H1 (cell line): Measurements from ENCODE around the gene ZNF333. TPM values are rescaled to one million over a fixed set of nuclear protein-coding genes. Genes with fewer than 3 reads are reported as not detected.

ENCODE experiments used
- CTCF ChIA-PET: fragments of 300-600 bp; sonication (Branson Sonifier 250); formaldehyde crosslinking; loops from one replicate; lab custom pipeline; 2021; ENCODE audit not compliant: partially characterized antibody; lab: Charles Lee
- POLR2A ChIA-PET: fragments of 300-600 bp; sonication (Branson Sonifier 250); formaldehyde crosslinking; loops from one replicate; lab custom pipeline; 2021; ENCODE audit warnings: inconsistent platforms; ENCODE audit not compliant: partially characterized antibody; lab: Charles Lee
- DNase-seq, 2 experiments: peaks; one replicate each; pipeline versions ENCODE4 v3.0.0 to v3.0.0-alpha.2; 2010 to 2022; ENCODE audit warnings: low spot score in 2 of 2, low read depth in 1 of 2, mixed read lengths in 1 of 2
- FAIRE-seq: peaks from 2 replicates; lab custom pipeline; 2011; peaks lifted over from hg19 to GRCh38; lab: Jason Lieb, UNC
- H2AFZ ChIP-seq: 2 replicates; pipeline ENCODE4 v1.8.1; 2012; ENCODE audit warnings: low read length, inconsistent platforms
- H2AK5ac ChIP-seq: 2 replicates; pipeline ENCODE4 v1.6.1; 2013; ENCODE audit warnings: low read depth, low read length
- H2BK120ac ChIP-seq: replicated peaks from 2 replicates; pipeline ENCODE3; 2013; ENCODE audit warnings: low read depth, low read length, inconsistent platforms
- H2BK12ac ChIP-seq: 2 replicates; pipeline ENCODE4 v1.6.1; 2013; ENCODE audit warnings: low read depth, low read length
- H2BK15ac ChIP-seq: 2 replicates; pipeline ENCODE4 v1.6.1; 2013; ENCODE audit warnings: low read length
- H2BK20ac ChIP-seq: 2 replicates; pipeline ENCODE4 v1.6.1; 2013; ENCODE audit warnings: low read length
- H2BK5ac ChIP-seq: 2 replicates; pipeline ENCODE4 v1.6.1; 2013; ENCODE audit warnings: low read depth, low read length
- H3K14ac ChIP-seq: 2 replicates; pipeline ENCODE4 v1.6.1; 2013; ENCODE audit warnings: inconsistent platforms; ENCODE audit not compliant: insufficient read length
- H3K18ac ChIP-seq: 2 replicates; pipeline ENCODE4 v1.6.1; 2013; ENCODE audit warnings: low read length; ENCODE audit errors: extremely low read depth
- H3K23ac ChIP-seq: 2 replicates; pipeline ENCODE4 v1.6.1; 2013; ENCODE audit warnings: inconsistent platforms; ENCODE audit not compliant: insufficient read length
- H3K23me2 ChIP-seq: 2 replicates; pipeline ENCODE4 v1.6.1; 2013; ENCODE audit warnings: low read depth, low read length
- H3K27ac ChIP-seq: 2 replicates; pipeline ENCODE4 v1.6.1; 2011; ENCODE audit warnings: low read depth, low read length, inconsistent platforms
- H3K27me3 ChIP-seq, 4 experiments: replicated peaks in 1 of 4; 1 replicate in 1 of 4; 2 replicates in 3 of 4; pipeline versions ENCODE4 v1.6.1 to v1.8.1; 2011 to 2013; ENCODE audit warnings: low read length in 3 of 4, mild to moderate bottlenecking in 3 of 4, inconsistent platforms in 2 of 4, mixed read lengths in 2 of 4, moderate library complexity in 1 of 4; ENCODE audit not compliant: control insufficient read depth in 3 of 4, insufficient read depth in 3 of 4; ENCODE audit errors: extremely low read depth in 1 of 4
- H3K36me3 ChIP-seq, 4 experiments: 2 replicates each; pipeline versions ENCODE4 v1.6.1 to v1.8.1; 2011 to 2013; ENCODE audit warnings: mild to moderate bottlenecking in 4 of 4, low read length in 3 of 4, moderate library complexity in 2 of 4, control low read depth in 1 of 4, inconsistent platforms in 1 of 4; ENCODE audit not compliant: insufficient read depth in 4 of 4, control insufficient read depth in 2 of 4
- H3K4ac ChIP-seq: replicated peaks from 2 replicates; pipeline ENCODE3; 2013; ENCODE audit warnings: low read length, low read depth, mixed read lengths, inconsistent platforms; ENCODE audit not compliant: insufficient read length
- H3K4me1 ChIP-seq, 4 experiments: replicated peaks in 1 of 4; 1 replicate in 1 of 4; 2 replicates in 3 of 4; pipeline versions ENCODE4 v1.6.1 to v1.8.1; 2011 to 2013; ENCODE audit warnings: low read length in 3 of 4, inconsistent platforms in 2 of 4, mixed read lengths in 1 of 4; ENCODE audit not compliant: insufficient read depth in 4 of 4, control insufficient read depth in 3 of 4
- H3K4me2 ChIP-seq, 2 experiments: 2 replicates each; pipeline versions ENCODE4 v1.6.1 to v1.8.1; 2011 to 2013; ENCODE audit warnings: low read depth in 2 of 2, low read length in 2 of 2, control low read depth in 1 of 2, inconsistent platforms in 1 of 2, mild to moderate bottlenecking in 1 of 2; ENCODE audit not compliant: insufficient read depth in 1 of 2
- H3K4me3 ChIP-seq, 4 experiments: fragments of 200-600, 300-600 bp in 1 of 4; sonication (generic), shearing (Covaris generic), sonication (Bioruptor Twin) in 1 of 4; 2 replicates each; pipeline versions ENCODE4 v1.5.1 to v1.8.1; 2011 to 2016; ENCODE audit warnings: low read length in 4 of 4, low read depth in 3 of 4, control low read depth in 2 of 4, inconsistent platforms in 2 of 4, mild to moderate bottlenecking in 2 of 4, mixed read lengths in 1 of 4, moderate library complexity in 1 of 4; ENCODE audit not compliant: insufficient read depth in 2 of 4; ENCODE audit errors: extremely low read depth in 1 of 4
- H3K56ac ChIP-seq: replicated peaks from 2 replicates; pipeline ENCODE3; 2013; ENCODE audit warnings: low read depth, mild to moderate bottlenecking, mixed read lengths, low read length, inconsistent platforms; ENCODE audit not compliant: insufficient read length
- H3K79me1 ChIP-seq: 2 replicates; pipeline ENCODE4 v1.6.1; 2013; ENCODE audit warnings: low read depth, low read length, control low read depth
- H3K79me2 ChIP-seq, 2 experiments: 2 replicates each; pipeline versions ENCODE4 v1.6.1 to v1.8.1; 2012 to 2013; ENCODE audit warnings: low read length in 2 of 2, mild to moderate bottlenecking in 2 of 2, inconsistent platforms in 1 of 2; ENCODE audit not compliant: insufficient read depth in 2 of 2, control insufficient read depth in 1 of 2
- H3K9ac ChIP-seq, 4 experiments: replicated peaks in 1 of 4; 1 replicate in 1 of 4; 2 replicates in 3 of 4; pipeline versions ENCODE4 v1.6.1 to v1.8.1; 2011 to 2013; ENCODE audit warnings: low read depth in 3 of 4, low read length in 3 of 4, control low read depth in 2 of 4, mild to moderate bottlenecking in 2 of 4, moderate library complexity in 2 of 4, inconsistent platforms in 1 of 4; ENCODE audit errors: extremely low read depth in 1 of 4
- H3K9me3 ChIP-seq, 2 experiments: 2 replicates each; pipeline versions ENCODE4 v1.6.1 to v1.8.1; 2012 to 2013; ENCODE audit warnings: mild to moderate bottlenecking in 2 of 2, moderate library complexity in 2 of 2, control low read depth in 1 of 2, inconsistent platforms in 1 of 2, low read depth in 1 of 2, low read length in 1 of 2, mixed read lengths in 1 of 2; ENCODE audit not compliant: insufficient read depth in 2 of 2
- H4K20me1 ChIP-seq, 2 experiments: replicated peaks in 1 of 2; 2 replicates each; pipeline versions ENCODE3 to v1.8.1; 2011 to 2013; ENCODE audit warnings: inconsistent platforms in 2 of 2, low read length in 2 of 2, mild to moderate bottlenecking in 1 of 2; ENCODE audit not compliant: insufficient read depth in 2 of 2, control insufficient read depth in 1 of 2
- H4K5ac ChIP-seq: 2 replicates; pipeline ENCODE4 v1.6.1; 2013; ENCODE audit warnings: low read length, low read depth, mixed read lengths, inconsistent platforms; ENCODE audit not compliant: insufficient read length
- H4K8ac ChIP-seq: 2 replicates; pipeline ENCODE4 v1.8.0; 2013; ENCODE audit warnings: mild to moderate bottlenecking, moderate library complexity, low read length, inconsistent platforms; ENCODE audit not compliant: insufficient read depth; ENCODE audit errors: extremely low read depth
- H4K91ac ChIP-seq: replicated peaks from 2 replicates; pipeline ENCODE3; 2013; ENCODE audit warnings: low read length, mixed read lengths, inconsistent platforms; ENCODE audit not compliant: insufficient read length
- WGBS, 2 experiments: shearing (Covaris generic) in 1 of 2; methylation state at CpG; one replicate each; pipeline versions ENCODE4 v1.1.6 to v1.1.7; 2013 to 2015; ENCODE audit warnings: low lambda C conversion rate in 2 of 2, mixed read lengths in 2 of 2, inconsistent platforms in 1 of 2, low coverage in 1 of 2, missing lambda C conversion rate in 1 of 2; ENCODE audit not compliant: insufficient replicate concordance in 2 of 2, insufficient coverage in 1 of 2, insufficient read length in 1 of 2; ENCODE audit errors: extremely low coverage in 1 of 2, missing lambda C conversion rate in 1 of 2; 5-methylcytosine and 5-hydroxymethylcytosine counted together
- polyA plus RNA-seq, 7 experiments: library from polyadenylated mRNA; depleted of rRNA in 3 of 7; stranded (reverse) in 5 of 7; unstranded in 2 of 7; fragments of >200 nt in 5 of 7; fragments of 200-250 nt in 2 of 7; gene quantifications; 1 replicate in 5 of 7; 2 replicates in 1 of 7; 4 replicates in 1 of 7; pipeline versions ENCODE4 v1.2.1 to v1.2.3, GENCODE V29; 2011 to 2013; ENCODE audit warnings: missing spikeins in 2 of 7, mixed read lengths in 2 of 7
- total RNA-seq: library from RNA; stranded (reverse); fragmentation: NEBNext Ultra II Directional; extraction: Animal tissue kit (Norgen Biotek cat#: 25700); gene quantifications from 2 replicates; pipeline ENCODE4 v1.2.1, GENCODE V29; 2021
- TF ChIP-seq, protein P1 (sequence below): IDR thresholded peaks from 2 replicates; pipeline ENCODE4 v1.6.1; 2012; ENCODE audit warnings: inconsistent platforms

The ZNF333 gene
- total and polyA plus RNA-seq, 2 of the 8 experiments (the other 6 are each of a cell fraction or from before 2014, with no cell fraction given) = 7.3 to 8.4 TPM

DNA sequence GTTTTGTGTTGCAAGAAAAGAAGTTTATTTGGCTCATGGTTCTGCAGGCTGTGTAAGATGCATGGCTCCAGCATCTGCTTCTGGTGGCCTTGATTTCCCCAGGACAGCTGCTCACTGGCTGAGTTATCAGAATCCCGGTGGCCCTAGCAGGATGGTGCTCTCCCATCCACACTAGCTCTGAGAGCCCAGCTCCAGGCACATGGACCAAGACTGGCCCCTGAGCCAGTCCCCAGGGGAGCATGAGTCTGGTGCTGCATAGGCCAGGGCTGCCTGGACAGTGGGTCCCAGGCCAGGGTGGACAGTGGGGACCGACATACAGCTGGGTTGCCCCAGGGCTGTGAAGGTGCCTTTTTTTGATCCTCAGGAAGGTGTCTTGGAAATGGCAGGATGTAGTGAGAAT lies 78.2 kb downstream of the ZNF333 start:
- H3K56ac ChIP-seq = no peak overlapping the region
- 100% methylated on average over 2 of the region's 2 CpGs; no CpG with 5 or more reads in 1 of the 2 experiments for WGBS, 2 experiments
- no peak overlapping the region for H2BK15ac ChIP-seq
- no peak for DNase-seq
- H4K8ac ChIP-seq = peak overlapping the region; percentile 51; the same call in 1 of the 2 replicates
- POLR2A ChIA-PET = interaction anchor here (1.6 kb wide), 1 partner anchor 9 kb away, joined by 7 read pairs; no protein-coding TSS in a partner anchor
- no peak overlapping the region for H3K14ac ChIP-seq
- H2AK5ac ChIP-seq = no peak overlapping the region
- H3K9ac ChIP-seq = no peak overlapping the region
- H3K27ac ChIP-seq = no peak overlapping the region
- peaks cover 0 to 13% (median 4%) of the 10 kb centered on the region in 4 experiments; a peak in 1 of 8 replicates for H3K36me3 ChIP-seq
- H3K4me2 ChIP-seq = no peak overlapping the region
- H3K27me3 ChIP-seq = no peaks in the 10 kb centered on the region
- H2BK120ac ChIP-seq = no peak overlapping the region
- H3K4me1 ChIP-seq = no peaks in the 10 kb centered on the region
- no peak overlapping the region for H4K91ac ChIP-seq
- no peak overlapping the region for H3K18ac ChIP-seq
- H3K4me3 ChIP-seq = no peak overlapping the region
- no peak overlapping the region for H2BK5ac ChIP-seq
- H4K20me1 ChIP-seq = peaks cover 0 to 2% of the 10 kb centered on the region in 2 experiments
- H3K79me2 ChIP-seq = no peaks in the 10 kb centered on the region
- no peak overlapping the region for H3K23ac ChIP-seq
- H2AFZ ChIP-seq = no peak overlapping the region
- H3K4ac ChIP-seq = no peak overlapping the region
- H3K79me1 ChIP-seq = no peaks in the 10 kb centered on the region
- H3K23me2 ChIP-seq = peaks cover 5% of the 10 kb centered on the region; the same call in 1 of the 2 replicates
- H4K5ac ChIP-seq = no peak overlapping the region
- no peak overlapping the region for H2BK12ac ChIP-seq
- FAIRE-seq = no peak
- H3K9me3 ChIP-seq = no peaks in the 10 kb centered on the region
- CTCF ChIA-PET = interaction anchor here (0.9 to 1.1 kb wide), 2 partner anchors 18 to 386 kb away, joined by 3 to 4 read pairs; no protein-coding TSS in a partner anchor
- H2BK20ac ChIP-seq = no peak overlapping the region
- TF ChIP-seq, protein P1, sequence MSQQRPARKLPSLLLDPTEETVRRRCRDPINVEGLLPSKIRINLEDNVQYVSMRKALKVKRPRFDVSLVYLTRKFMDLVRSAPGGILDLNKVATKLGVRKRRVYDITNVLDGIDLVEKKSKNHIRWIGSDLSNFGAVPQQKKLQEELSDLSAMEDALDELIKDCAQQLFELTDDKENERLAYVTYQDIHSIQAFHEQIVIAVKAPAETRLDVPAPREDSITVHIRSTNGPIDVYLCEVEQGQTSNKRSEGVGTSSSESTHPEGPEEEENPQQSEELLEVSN = no peak
